ENCODE measurements around the gene SLC9A9. TPM values are rescaled to one million over a fixed set of nuclear protein-coding genes. Genes with fewer than 3 reads are reported as not detected.

SLC9A9 gene
- total and polyA plus RNA-seq, 2 of the 8 experiments (the other 6 are each of a cell fraction or from before 2014, with no cell fraction given), result 0.48 to 1.1 TPM

- Histone ChIP-seq H3K23ac (ENCODE audit: insufficient read length) (no peak overlapping the region), H4K91ac (replicated peaks; ENCODE audit: insufficient read length, low read length) (no peak overlapping the region), H4K20me1 (replicated peaks in 1 of 2; ENCODE audit: control insufficient read depth in 1 of 2, insufficient read depth in 2 of 2, low read length in 2 of 2) (peaks cover 0 to 2% of the 10 kb centered on the region in 2 experiments), H3K79me2 (ENCODE audit: control insufficient read depth in 1 of 2, insufficient read depth in 2 of 2, low read length in 2 of 2) (no peaks in the 10 kb centered on the region), H2BK5ac (ENCODE audit: low read depth, low read length) (no peak overlapping the region), H3K4me1 (replicated peaks in 1 of 4; ENCODE audit: control insufficient read depth in 3 of 4, insufficient read depth in 4 of 4, low read length in 3 of 4) (no peaks in the 10 kb centered on the region), H3K4me3 (ENCODE audit: extremely low read depth in 1 of 4, insufficient read depth in 2 of 4, low read depth in 3 of 4, low read length in 4 of 4) (no peak overlapping the region), H3K36me3 (ENCODE audit: control insufficient read depth in 2 of 4, insufficient read depth in 4 of 4, low read length in 3 of 4) (no peaks in the 10 kb centered on the region), H3K79me1 (ENCODE audit: low read depth, low read length) (no peaks in the 10 kb centered on the region), H3K23me2 (ENCODE audit: low read depth, low read length) (no peaks in the 10 kb centered on the region), H3K9ac (replicated peaks in 1 of 4; ENCODE audit: extremely low read depth in 1 of 4, low read depth in 3 of 4, low read length in 3 of 4) (no peak overlapping the region), H4K5ac (ENCODE audit: insufficient read length, low read depth, low read length) (no peak overlapping the region), H2BK20ac (ENCODE audit: low read length) (no peak overlapping the region), H2BK12ac (ENCODE audit: low read depth, low read length) (no peak overlapping the region), H3K27me3 (replicated peaks in 1 of 4; ENCODE audit: control insufficient read depth in 3 of 4, extremely low read depth in 1 of 4, insufficient read depth in 3 of 4, low read length in 3 of 4) (no peaks in the 10 kb centered on the region), H3K4me2 (ENCODE audit: insufficient read depth in 1 of 2, low read depth in 2 of 2, low read length in 2 of 2) (no peak overlapping the region), H3K56ac (replicated peaks; ENCODE audit: insufficient read length, low read depth, low read length) (no peak overlapping the region), H2BK15ac (ENCODE audit: low read length) (no peak overlapping the region), H3K4ac (replicated peaks; ENCODE audit: insufficient read length, low read depth, low read length) (no peak overlapping the region), H2BK120ac (replicated peaks; ENCODE audit: low read depth, low read length) (no peak overlapping the region), H3K18ac (ENCODE audit: extremely low read depth, low read length) (no peak overlapping the region), H2AFZ (ENCODE audit: low read length) (no peak overlapping the region), H3K14ac (ENCODE audit: insufficient read length) (no peak overlapping the region), H3K27ac (ENCODE audit: low read depth, low read length) (no peak overlapping the region), H2AK5ac (ENCODE audit: low read depth, low read length) (no peak overlapping the region), H4K8ac (ENCODE audit: extremely low read depth, insufficient read depth, low read length) (no peak overlapping the region), H3K9me3 (ENCODE audit: insufficient read depth in 2 of 2, low read depth in 1 of 2, low read length in 1 of 2) (no peaks in the 10 kb centered on the region)
- CTCF ChIA-PET (ENCODE audit: partially characterized antibody), result no interaction called here
- FAIRE-seq, result no peak
- POLR2A ChIA-PET (ENCODE audit: partially characterized antibody), result no interaction called here
- 76% methylated on average over 4 of the region's 4 CpGs; no CpG with 5 or more reads in 1 of the 2 experiments for WGBS, 2 experiments (ENCODE audit: extremely low coverage in 1 of 2, insufficient coverage in 1 of 2, insufficient read length in 1 of 2, insufficient replicate concordance in 2 of 2, low coverage in 1 of 2, low lambda C conversion rate in 2 of 2, missing lambda C conversion rate in 1 of 2)
- no peak for DNase-seq (ENCODE audit: low read depth in 1 of 2, low spot score in 2 of 2)
- no peak for TF ChIP-seq SIRT6 (IDR thresholded peaks at IDR 0.05; ENCODE audit: low read length)
- TF ChIP-seq RFX5 (IDR thresholded peaks at IDR 0.05; ENCODE audit: borderline replicate concordance, low read depth, low read length), result no peak
- TF ChIP-seq NANOG (IDR thresholded peaks at IDR 0.05; ENCODE audit: insufficient read depth, low read depth, low read length, poor library complexity, severe bottlenecking), result no peak
- no peak for TF ChIP-seq NRF1 (IDR thresholded peaks at IDR 0.05; ENCODE audit: low read depth, low read length)
- no peak for TF ChIP-seq EGR1 (IDR thresholded peaks at IDR 0.05; ENCODE audit: borderline replicate concordance, low read depth, low read length)
- TF ChIP-seq PHF8 (conservative IDR thresholded peaks at IDR 0.05; ENCODE audit: low read depth, low read length), result no peak
- no peak for TF ChIP-seq KDM5A (IDR thresholded peaks at IDR 0.05; ENCODE audit: low read length)
- TF ChIP-seq YY1 (IDR thresholded peaks at IDR 0.05; ENCODE audit: low read depth, low read length), result no peak
- no peak for TF ChIP-seq TAF7 (optimal IDR thresholded peaks at IDR 0.05; ENCODE audit: borderline replicate concordance, low read depth, low read length)
- TF ChIP-seq MAFK (IDR thresholded peaks at IDR 0.05; ENCODE audit: low read depth, low read length), result no peak
- TF ChIP-seq BCL11A (IDR thresholded peaks at IDR 0.05; ENCODE audit: low read depth in 2 of 2, low read length in 2 of 2), result no peak
- TF ChIP-seq ASH2L (IDR thresholded peaks at IDR 0.05; ENCODE audit: low read length), result no peak
- TF ChIP-seq CHD2 (IDR thresholded peaks at IDR 0.05; ENCODE audit: low read length), result no peak
- TF ChIP-seq SAP30 (IDR thresholded peaks at IDR 0.05; ENCODE audit: insufficient read depth, insufficient replicate concordance, low read length), result no peak
Measured at GRCh38 chr3:143358793-143359491, 489.3 kb downstream of the SLC9A9 start.
